ENCODE measurements around the gene TLCD3B.

The TLCD3B gene

GRCh38 chr16:29987371-29988085, 43.5 kb downstream of the TLCD3B start:
- DNase-seq: no peak

- no peak for DNase-seq
Observed at GRCh38 chr16:29986931-29987330, 44.1 kb downstream of the TLCD3B start.

GRCh38 chr16:29986231-29986630, 44.8 kb downstream of the TLCD3B start:
- DNase-seq: no peak

DNA sequence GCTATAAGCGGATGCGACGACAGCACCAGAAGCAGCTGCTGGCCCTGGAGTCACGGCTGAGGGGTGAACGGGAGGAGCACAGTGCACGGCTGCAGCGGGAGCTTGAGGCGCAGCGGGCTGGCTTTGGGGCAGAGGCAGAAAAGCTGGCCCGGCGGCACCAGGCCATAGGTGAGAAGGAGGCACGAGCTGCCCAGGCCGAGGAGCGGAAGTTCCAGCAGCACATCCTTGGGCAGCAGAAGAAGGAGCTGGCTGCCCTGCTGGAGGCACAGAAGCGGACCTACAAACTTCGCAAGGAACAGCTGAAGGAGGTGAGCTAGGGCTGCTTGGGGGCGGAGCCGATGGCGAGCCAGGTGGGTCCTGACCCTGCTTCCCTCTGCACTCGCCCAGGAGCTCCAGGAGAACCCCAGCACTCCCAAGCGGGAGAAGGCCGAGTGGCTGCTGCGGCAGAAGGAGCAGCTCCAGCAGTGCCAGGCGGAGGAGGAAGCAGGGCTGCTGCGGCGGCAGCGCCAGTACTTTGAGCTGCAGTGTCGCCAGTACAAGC, 45.7 kb downstream of the TLCD3B start:
- DNase-seq: no peak

DNA sequence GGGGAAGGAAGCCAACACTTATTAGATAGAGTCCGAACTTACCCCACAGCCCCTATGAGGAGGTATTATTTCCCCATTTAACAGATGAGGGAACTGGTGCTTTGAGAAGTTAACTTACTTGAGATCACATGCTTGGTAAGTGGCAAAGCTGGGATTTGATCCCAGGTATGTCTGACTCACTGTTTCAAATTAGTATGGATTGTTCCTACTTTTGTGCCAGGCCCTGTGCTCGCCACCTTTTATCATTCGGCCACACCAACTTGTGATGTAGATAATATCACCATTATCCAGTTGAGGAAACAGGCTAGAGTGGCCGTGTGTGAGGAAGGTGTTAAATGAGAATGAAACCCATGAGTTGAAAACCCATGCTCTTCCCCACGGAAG, 46.3 kb downstream of the TLCD3B start:
- DNase-seq: no peak

DNA sequence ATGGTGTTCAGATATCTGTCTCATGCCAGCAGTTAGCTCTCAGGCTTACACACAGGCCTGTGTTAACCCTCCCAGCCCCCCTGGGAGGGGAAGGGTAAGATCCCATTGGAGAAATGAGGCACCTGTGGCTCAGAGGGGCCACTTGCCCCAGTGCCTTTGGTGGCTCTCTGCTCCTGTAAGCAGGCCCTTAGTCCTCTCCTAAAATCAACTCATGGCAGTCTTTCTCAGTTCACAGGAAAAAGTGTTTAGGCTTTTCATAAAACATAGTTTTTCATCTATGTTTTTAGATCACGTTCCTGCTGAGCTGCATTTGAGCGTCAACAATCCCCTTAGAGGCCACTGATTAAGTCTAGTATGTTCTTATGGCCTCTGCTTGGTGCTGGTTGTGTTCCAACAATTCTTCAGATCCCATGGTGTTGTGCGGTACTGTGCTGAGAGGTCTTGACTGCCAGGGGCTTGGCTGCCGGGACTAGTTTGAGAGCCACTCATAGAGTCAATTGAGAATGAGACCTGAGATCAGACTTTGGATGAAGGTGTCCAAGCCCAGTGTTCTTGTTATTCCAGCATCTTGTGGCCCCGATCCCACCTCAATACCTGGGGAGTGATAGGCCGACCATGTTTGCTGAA, 46.8 kb downstream of the TLCD3B start:
- no peak for DNase-seq

DNA sequence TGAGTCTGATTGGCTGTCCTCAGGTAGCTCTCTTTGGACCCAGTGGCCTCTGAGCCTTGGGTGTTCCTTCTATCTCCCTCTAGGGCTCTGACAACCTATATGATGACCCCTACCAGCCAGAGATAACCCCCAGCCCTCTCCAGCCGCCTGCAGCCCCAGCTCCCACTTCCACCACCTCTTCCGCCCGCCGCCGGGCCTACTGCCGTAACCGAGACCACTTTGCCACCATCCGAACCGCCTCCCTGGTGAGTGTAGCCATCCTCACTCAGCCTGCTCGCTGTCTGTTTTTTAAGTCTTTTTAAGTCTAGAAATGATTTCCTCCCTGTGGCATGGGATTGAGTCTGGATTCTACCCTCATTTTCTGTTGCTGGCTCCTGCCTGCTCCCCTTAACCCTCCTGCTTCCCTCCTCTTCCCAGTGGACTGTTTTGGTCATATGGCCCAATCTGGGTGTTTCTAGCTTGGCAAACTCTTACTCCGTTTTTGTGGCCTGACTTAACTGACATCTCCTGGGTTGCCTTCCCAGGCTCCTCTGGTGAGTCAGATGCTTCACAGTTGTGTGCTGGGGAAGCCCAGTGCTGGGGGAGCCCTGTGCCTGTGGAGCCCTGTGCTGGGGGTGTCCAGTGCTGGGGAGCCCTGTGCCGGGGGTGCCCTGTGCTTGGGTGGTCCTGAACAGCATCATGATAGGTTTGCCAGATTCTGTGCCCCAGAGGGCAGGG, 47.5 kb downstream of the TLCD3B start:
- DNase-seq: no peak

- no peak for DNase-seq
Observed at GRCh38 chr16:29982560-29983419, 48.3 kb downstream of the TLCD3B start.

GRCh38 chr16:29978564-29979270, 52.4 kb downstream of the TLCD3B start:
- no peak for DNase-seq

- DNase-seq: no peak
Observed at GRCh38 chr16:29978081-29978480, 53.0 kb downstream of the TLCD3B start.

DNA sequence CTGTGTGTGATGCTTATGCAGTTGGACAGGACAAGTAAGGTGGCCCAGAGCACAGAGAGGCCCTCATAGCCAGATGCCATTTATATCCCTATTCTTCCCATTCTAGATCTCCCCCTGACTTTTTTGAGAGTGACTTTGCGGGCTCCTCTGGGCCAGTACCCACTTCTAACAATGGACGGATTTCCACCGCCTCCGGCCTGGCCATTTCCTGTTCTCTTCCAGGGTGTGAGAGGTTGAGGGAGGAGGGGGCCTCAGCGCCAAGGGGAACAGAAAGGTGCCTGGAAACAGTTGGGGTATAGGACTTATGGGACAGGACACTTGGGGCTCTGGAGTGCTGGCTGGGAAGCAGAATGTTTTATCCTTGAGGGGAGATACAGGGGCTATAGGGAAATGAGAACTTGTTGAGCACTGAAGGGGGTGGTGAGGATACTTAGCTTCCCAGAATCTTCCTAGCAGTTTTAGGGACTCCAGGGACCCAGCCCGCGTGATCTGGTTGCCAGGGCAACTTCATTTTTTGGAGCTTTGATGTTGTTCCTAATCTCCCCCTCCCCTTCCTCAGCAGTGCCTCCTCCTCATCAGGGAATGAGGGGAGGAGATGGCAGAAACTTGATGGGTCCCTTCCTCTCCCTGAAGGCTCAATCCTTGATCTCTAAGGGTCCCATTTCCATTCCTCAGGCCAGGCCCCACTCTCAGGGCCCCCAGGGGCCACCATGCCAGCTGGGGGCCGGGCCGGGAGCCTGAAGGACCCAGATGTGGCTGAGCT, 53.8 kb downstream of the TLCD3B start:
- no peak for DNase-seq

GRCh38 chr16:29975811-29976511, 55.1 kb downstream of the TLCD3B start:
- DNase-seq: no peak

DNA sequence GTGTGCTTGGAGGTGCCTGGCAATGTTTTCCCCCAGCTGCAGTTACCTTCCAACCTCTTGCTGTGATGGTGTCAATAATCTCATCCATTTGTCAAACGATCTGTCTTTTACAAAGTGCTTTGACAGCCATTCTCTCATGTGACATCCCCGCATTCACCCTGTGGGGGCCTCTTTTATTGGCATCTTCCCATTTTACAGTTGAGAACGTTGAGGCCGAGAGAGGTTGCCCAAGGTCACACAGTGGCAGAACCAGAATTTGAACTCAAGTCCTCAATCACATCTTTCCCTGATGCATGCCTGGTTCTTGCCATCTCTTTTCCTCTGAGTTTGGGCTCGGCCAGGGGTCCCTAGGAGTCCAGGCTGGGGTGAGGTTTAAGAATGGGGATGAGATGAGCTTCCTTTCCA, 55.9 kb downstream of the TLCD3B start:
- no peak for DNase-seq

Measured in NK-92 treated with Interleukin-12 subunit alpha and Interleukin-12 subunit beta, amount 100 ng/mL, for 24 hours (cell line).